RWPE1 (cell line): ENCODE data around the gene DACH2.

Experiments
- CTCF ChIA-PET: fragments of 350-600 bp; sonication (Branson Sonifier 250); formaldehyde crosslinking; extraction: SDS; loops from one replicate; lab custom pipeline; 2021; lab: Yijun Ruan, JAX
- POLR2A ChIA-PET: fragments of 400-600 bp; formaldehyde crosslinking; extraction: SDS; loops from one replicate; lab custom pipeline; 2020; ENCODE audit warnings: antibody characterized with exemption; ENCODE audit not compliant: low non-redundant PET; lab: Yijun Ruan, JAX
- DNase-seq: peaks from one replicate; pipeline ENCODE4 v3.0.0; 2012; ENCODE audit warnings: low spot score
- H3K27ac ChIP-seq: fragments of 450-650 bp; 2 replicates; pipeline ENCODE4 v1.5.1; 2017
- CTCF ChIP-seq: fragments of 450-650 bp; conservative IDR thresholded peaks from 2 replicates; pipeline ENCODE4 v1.5.1; 2017; ENCODE audit warnings: low read depth, mild to moderate bottlenecking

Gene DACH2

GRCh38 chrX:86215260-86215659 is 67.0 kb downstream of the DACH2 start:
- H3K27ac ChIP-seq, result no peak overlapping the region
- ChIA-PET CTCF (no interaction called here), POLR2A (no interaction called here)
- DNase-seq, result no peak
- no peak for TF ChIP-seq CTCF

GRCh38 chrX:86237482-86237881 is 89.2 kb downstream of the DACH2 start:
- ChIA-PET POLR2A (no interaction called here), CTCF (no interaction called here)
- TF ChIP-seq CTCF, result no peak
- no peak overlapping the region for H3K27ac ChIP-seq
- no peak for DNase-seq

GRCh38 chrX:86241547-86241946 is 93.3 kb downstream of the DACH2 start:
- ChIA-PET CTCF (no interaction called here), POLR2A (no interaction called here)
- DNase-seq, result no peak
- H3K27ac ChIP-seq, result no peak overlapping the region
- TF ChIP-seq CTCF, result no peak

GRCh38 chrX:86263526-86263925 is 115.3 kb downstream of the DACH2 start:
- no peak for DNase-seq
- no peak for TF ChIP-seq CTCF
- ChIA-PET POLR2A (no interaction called here), CTCF (no interaction called here)
- H3K27ac ChIP-seq, result no peak overlapping the region

GRCh38 chrX:86295293-86295692 is 147.0 kb downstream of the DACH2 start:
- TF ChIP-seq CTCF, result no peak
- no peak overlapping the region for H3K27ac ChIP-seq
- no peak for DNase-seq
- POLR2A ChIA-PET, result no interaction called here
- CTCF ChIA-PET, result interaction anchor here (0.6 kb wide), 1 partner anchor 75 kb away, joined by 3 read pairs; no protein-coding TSS in a partner anchor

- ChIA-PET POLR2A (no interaction called here), CTCF (no interaction called here)
- no peak overlapping the region for H3K27ac ChIP-seq
- no peak for DNase-seq
- TF ChIP-seq CTCF, result no peak
These were observed 174.7 kb downstream of the DACH2 start for GRCh38 chrX:86322913-86323312.

- no peak overlapping the region for H3K27ac ChIP-seq
- POLR2A ChIA-PET, result no interaction called here
- no peak for DNase-seq
- TF ChIP-seq CTCF, result no peak
- CTCF ChIA-PET, result interaction anchor here (0.7 kb wide), 1 partner anchor 38 kb away, joined by 3 read pairs; no protein-coding TSS in a partner anchor
These were observed 180.9 kb downstream of the DACH2 start for GRCh38 chrX:86329174-86329573.
